Measurements from ENCODE around the gene AOPEP.

The AOPEP gene

GRCh38 chr9:95083086-95083768, 356.7 kb downstream of the AOPEP start:
- no peak for DNase-seq (ENCODE audit: low spot score)
- TF ChIP-seq, protein P1, sequence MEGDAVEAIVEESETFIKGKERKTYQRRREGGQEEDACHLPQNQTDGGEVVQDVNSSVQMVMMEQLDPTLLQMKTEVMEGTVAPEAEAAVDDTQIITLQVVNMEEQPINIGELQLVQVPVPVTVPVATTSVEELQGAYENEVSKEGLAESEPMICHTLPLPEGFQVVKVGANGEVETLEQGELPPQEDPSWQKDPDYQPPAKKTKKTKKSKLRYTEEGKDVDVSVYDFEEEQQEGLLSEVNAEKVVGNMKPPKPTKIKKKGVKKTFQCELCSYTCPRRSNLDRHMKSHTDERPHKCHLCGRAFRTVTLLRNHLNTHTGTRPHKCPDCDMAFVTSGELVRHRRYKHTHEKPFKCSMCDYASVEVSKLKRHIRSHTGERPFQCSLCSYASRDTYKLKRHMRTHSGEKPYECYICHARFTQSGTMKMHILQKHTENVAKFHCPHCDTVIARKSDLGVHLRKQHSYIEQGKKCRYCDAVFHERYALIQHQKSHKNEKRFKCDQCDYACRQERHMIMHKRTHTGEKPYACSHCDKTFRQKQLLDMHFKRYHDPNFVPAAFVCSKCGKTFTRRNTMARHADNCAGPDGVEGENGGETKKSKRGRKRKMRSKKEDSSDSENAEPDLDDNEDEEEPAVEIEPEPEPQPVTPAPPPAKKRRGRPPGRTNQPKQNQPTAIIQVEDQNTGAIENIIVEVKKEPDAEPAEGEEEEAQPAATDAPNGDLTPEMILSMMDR (IDR thresholded peaks at IDR 0.05; ENCODE audit: extremely low read depth, insufficient read depth, missing control alignments) = no peak
- in situ Hi-C loops (cut with MboI; ENCODE audit: low pct_unique_long_range_greater_than_20kb, low sequenced_read_pairs, unreplicated experiment) = no loop called here

GRCh38 chr9:95084254-95084934, 357.9 kb downstream of the AOPEP start:
- in situ Hi-C loops (cut with MboI; ENCODE audit: low pct_unique_long_range_greater_than_20kb, low sequenced_read_pairs, unreplicated experiment) = no loop called here
- no peak for DNase-seq (ENCODE audit: low spot score)

GRCh38 chr9:95085036-95085770, 358.7 kb downstream of the AOPEP start:
- no peak for DNase-seq (ENCODE audit: low spot score)
- TF ChIP-seq, protein P1 (IDR thresholded peaks at IDR 0.05; ENCODE audit: extremely low read depth, insufficient read depth, missing control alignments) = no peak
- in situ Hi-C loops (cut with MboI; ENCODE audit: low pct_unique_long_range_greater_than_20kb, low sequenced_read_pairs, unreplicated experiment) = no loop called here

More at GRCh38 chr9:95084254-95084934, 357.9 kb downstream of the AOPEP start:
- TF ChIP-seq, protein P1 (IDR thresholded peaks at IDR 0.05; ENCODE audit: extremely low read depth, insufficient read depth, missing control alignments) = no peak

DNA sequence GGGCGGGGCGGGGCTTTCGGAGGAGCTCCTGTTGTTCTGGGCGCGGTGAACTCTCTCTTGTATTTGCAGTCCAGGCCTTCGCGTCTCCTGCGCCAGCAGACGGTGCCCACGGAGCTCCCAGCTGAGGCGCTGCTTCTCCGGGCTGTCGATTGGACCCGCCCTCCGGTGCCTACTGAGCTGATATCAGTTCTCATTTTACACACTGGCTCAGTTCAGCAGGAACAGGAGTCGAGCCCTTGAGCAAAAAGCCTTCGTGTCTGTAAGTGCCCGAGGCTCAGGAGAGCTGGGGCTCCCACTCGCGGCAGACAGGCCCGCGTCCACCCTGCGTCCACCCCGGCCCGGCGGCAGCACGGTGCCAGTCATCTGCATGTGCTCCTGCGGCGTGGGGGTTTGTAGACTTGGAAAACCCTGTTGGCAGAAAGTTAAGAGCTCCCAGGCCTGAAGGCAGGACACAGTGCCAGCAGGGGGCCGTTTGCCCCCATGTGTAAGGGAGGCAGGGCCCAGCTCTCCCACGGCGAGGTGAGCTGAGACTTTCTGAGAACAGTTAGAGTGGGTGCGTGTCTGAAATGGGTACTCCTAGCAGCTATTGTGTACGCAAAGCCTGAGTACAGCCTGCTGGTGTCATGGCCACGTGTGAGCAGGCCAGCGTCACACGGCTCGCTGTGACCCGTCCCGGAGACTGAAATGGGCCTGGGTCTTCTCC, 359.5 kb downstream of the AOPEP start:
- no peak for DNase-seq (ENCODE audit: low spot score)
- TF ChIP-seq, protein P1 (IDR thresholded peaks at IDR 0.05; ENCODE audit: extremely low read depth, insufficient read depth, missing control alignments) = no peak
- in situ Hi-C loops (cut with MboI; ENCODE audit: low pct_unique_long_range_greater_than_20kb, low sequenced_read_pairs, unreplicated experiment) = no loop called here

DNA sequence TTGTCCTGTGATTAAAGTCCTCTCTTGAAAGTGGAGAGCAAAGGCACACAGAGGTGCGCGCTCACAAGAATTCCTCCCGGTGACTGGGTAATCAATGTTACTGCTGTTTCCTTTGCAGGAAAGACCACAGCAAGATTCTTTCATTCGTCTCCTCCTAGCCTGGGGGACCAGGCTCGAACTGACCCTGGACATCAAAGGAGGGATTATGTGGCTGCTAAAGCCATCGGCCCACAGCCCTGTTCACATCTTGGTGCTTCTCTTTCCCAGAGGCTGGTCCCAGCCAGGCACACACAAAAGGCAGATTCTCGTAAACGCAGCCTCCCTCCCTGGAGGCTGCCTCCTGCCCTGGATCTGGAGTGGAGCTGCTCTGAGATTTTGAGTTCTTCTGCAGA, 360.1 kb downstream of the AOPEP start:
- no peak for DNase-seq (ENCODE audit: low spot score)
- TF ChIP-seq, protein P1 (IDR thresholded peaks at IDR 0.05; ENCODE audit: extremely low read depth, insufficient read depth, missing control alignments) = no peak
- in situ Hi-C loops (cut with MboI; ENCODE audit: low pct_unique_long_range_greater_than_20kb, low sequenced_read_pairs, unreplicated experiment) = no loop called here

DNA sequence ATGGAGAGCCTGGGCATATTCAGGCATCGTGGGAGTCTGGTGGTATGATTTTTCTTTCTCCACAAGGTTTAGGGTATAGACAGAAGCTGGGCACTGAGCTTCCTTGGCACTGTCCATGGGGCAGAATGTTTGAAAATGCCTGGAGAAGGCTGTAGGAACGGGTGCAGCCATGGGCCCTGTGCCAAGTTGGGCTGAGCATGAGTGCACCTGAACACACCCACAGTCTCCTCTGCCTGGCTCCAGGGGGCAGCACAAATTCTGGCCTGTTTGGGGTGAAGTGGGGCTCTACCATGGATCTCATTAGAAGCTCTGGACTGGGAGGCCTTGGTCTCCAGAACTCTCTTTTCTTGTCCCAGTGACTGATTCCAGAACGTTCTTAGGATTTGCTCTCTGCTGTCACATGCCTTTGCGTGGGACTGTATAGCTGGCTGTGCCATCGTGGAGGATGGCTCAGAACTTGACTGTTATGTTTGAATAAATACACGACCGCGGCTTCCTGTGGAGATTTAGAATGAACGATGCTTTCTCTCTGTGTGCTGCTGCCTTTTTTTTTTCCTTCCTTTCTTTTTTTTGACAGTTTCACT, 361.3 kb downstream of the AOPEP start:
- TF ChIP-seq, protein P1 (IDR thresholded peaks at IDR 0.05; ENCODE audit: extremely low read depth, insufficient read depth, missing control alignments) = peak; percentile 36
- in situ Hi-C loops (cut with MboI; ENCODE audit: low pct_unique_long_range_greater_than_20kb, low sequenced_read_pairs, unreplicated experiment) = no loop called here
- DNase-seq (ENCODE audit: low spot score) = no peak

Data from GM13977 (cell line).